Mononuclear cell (primary cell): ENCODE data around the gene XRCC5. TPM values are rescaled to one million over a fixed set of nuclear protein-coding genes. Genes with fewer than 3 reads are reported as not detected.

Source experiments
- H3K27me3 ChIP-seq: 2 replicates; pipeline ENCODE4 v1.6.0; 2011; ENCODE audit warnings: low read length, control low read depth; ENCODE audit not compliant: insufficient read depth
- H3K4me1 ChIP-seq: 2 replicates; pipeline ENCODE4 v1.5.1; 2011; ENCODE audit warnings: mild to moderate bottlenecking, low read length, control low read depth; ENCODE audit not compliant: insufficient read depth
- H3K4me3 ChIP-seq: 2 replicates; pipeline ENCODE4 v1.5.1; 2011; ENCODE audit warnings: mild to moderate bottlenecking, low read length, moderate library complexity
- H3K9me3 ChIP-seq: 2 replicates; pipeline ENCODE4 v1.5.1; 2011; ENCODE audit warnings: low read depth, mild to moderate bottlenecking, control low read depth, low read length
- total RNA-seq: library from RNA; depleted of rRNA; stranded (reverse); fragments of >200 nt; gene quantifications from one replicate; pipeline ENCODE4 v1.2.3, GENCODE V29; 2012

Gene XRCC5
- total RNA-seq, 1 donor, result 132 TPM

GRCh38 chr2:216179015-216179414 lies 69.9 kb downstream of the XRCC5 start:
- H3K4me1 ChIP-seq, result peaks cover 16% of the 10 kb centered on the region
- no peaks in the 10 kb centered on the region for H3K27me3 ChIP-seq
- H3K9me3 ChIP-seq, result no peaks in the 10 kb centered on the region
- H3K4me3 ChIP-seq, result no peak overlapping the region

- no peak overlapping the region for H3K4me3 ChIP-seq
- H3K9me3 ChIP-seq, result no peaks in the 10 kb centered on the region
- H3K27me3 ChIP-seq, result no peaks in the 10 kb centered on the region
- H3K4me1 ChIP-seq, result peaks cover 25% of the 10 kb centered on the region
Observed at GRCh38 chr2:216181351-216181750, 72.2 kb downstream of the XRCC5 start.

- H3K27me3 ChIP-seq, result no peaks in the 10 kb centered on the region
- no peak overlapping the region for H3K4me3 ChIP-seq
- H3K4me1 ChIP-seq, result peaks cover 25% of the 10 kb centered on the region
- no peaks in the 10 kb centered on the region for H3K9me3 ChIP-seq
Observed at GRCh38 chr2:216181953-216182461, 72.9 kb downstream of the XRCC5 start.

DNA sequence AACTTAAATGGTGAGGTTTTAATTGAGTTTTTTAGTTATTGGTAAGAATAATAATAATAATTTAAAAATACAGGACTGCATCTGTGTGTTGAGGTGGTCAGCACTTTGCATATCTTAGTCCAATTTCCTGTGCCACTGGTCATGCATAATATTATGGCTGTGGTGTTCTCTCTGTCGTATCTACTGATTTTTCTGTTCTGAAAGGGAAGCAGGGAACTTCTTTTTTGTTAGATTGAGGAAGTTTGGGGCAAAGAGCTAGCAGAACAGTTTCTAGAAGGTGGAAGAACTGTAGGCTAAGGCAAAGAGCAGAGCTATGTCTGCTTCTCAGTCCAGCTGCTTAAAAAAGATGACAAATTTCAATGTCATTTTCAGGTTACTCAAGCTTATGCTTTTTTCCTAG lies 74.3 kb downstream of the XRCC5 start:
- H3K27me3 ChIP-seq, result no peaks in the 10 kb centered on the region
- no peak overlapping the region for H3K4me3 ChIP-seq
- H3K4me1 ChIP-seq, result peaks cover 28% of the 10 kb centered on the region
- no peaks in the 10 kb centered on the region for H3K9me3 ChIP-seq

DNA sequence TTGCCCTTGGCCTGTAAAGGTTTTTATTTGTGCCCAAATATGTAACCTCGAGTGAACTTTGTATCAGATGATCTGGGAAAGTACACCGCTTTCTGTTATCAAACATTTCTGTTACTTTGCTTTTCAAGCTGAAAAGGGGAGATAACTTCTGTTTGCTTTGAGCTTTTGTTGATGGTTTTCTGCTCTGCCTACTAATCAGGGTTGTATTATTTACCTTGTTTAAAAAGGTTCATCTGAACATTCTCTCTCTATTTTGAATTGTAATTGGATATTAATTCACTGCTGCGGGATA lies 79.4 kb downstream of the XRCC5 start:
- Histone ChIP-seq H3K9me3 (no peaks in the 10 kb centered on the region), H3K4me1 (peaks cover 18% of the 10 kb centered on the region), H3K4me3 (no peak overlapping the region), H3K27me3 (no peaks in the 10 kb centered on the region)

DNA sequence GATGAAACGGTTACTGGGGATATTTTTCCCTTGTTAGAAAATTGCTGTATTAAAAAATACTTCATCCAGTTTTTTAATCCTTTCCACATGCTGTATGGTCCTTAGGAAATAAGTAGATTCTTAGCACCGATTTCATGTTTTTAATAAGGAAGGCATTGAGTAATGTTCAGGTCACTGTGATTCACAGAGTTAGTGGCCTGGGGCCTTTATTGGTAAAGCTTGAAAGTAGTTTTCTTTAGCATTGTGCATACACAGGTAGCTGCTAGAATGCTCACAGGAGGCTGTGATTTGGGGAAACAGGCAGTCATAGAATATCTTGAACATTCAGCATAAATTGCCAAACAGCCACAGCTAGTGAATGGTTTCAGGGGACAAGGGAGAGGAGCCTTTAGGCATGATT lies 79.8 kb downstream of the XRCC5 start:
- no peak overlapping the region for H3K4me3 ChIP-seq
- no peaks in the 10 kb centered on the region for H3K9me3 ChIP-seq
- H3K27me3 ChIP-seq, result no peaks in the 10 kb centered on the region
- H3K4me1 ChIP-seq, result peaks cover 13% of the 10 kb centered on the region

DNA sequence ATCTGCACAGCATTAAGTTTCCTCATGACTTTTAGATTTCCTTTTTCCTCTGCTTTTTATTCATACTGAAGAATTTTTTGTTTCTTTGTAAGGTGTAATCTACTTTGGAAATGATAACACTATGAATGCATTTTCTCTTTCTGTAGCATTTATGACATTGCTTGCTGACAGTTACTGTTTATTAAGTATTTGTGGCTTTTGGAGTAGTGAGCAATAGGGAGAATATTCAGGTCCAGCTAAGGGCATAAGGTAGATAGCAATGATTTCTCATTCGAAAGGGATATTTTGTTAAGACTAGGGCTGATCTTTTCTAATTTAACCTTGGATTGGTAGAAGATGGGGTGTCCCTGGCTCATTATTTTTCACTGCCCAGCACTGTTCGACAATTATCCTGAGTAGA lies 80.3 kb downstream of the XRCC5 start:
- Histone ChIP-seq H3K9me3 (no peaks in the 10 kb centered on the region), H3K4me1 (peaks cover 9% of the 10 kb centered on the region), H3K4me3 (no peak overlapping the region), H3K27me3 (no peaks in the 10 kb centered on the region)

- no peak overlapping the region for H3K4me3 ChIP-seq
- H3K4me1 ChIP-seq, result peaks cover 4% of the 10 kb centered on the region
- no peaks in the 10 kb centered on the region for H3K27me3 ChIP-seq
- no peaks in the 10 kb centered on the region for H3K9me3 ChIP-seq
Observed at GRCh38 chr2:216192181-216192580, 83.0 kb downstream of the XRCC5 start.

DNA sequence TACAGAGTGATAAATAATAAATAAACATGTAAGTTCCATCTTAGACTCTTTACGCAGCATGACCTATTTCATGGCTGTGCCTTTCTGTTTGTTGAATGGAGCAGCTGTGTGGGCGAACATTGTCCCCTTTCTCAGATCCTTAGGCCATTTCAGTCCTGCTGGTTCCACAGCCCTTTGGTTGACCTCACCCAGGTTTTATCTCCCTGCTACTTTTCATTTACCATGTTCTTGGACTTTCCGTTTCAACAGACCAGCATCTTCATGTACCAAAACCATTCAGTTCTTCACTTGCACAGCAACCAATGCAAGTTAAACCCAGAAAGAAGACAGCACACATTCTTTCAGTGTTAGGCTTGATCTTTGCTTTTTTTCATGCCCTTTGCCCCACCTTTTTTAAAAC lies 83.8 kb downstream of the XRCC5 start:
- Histone ChIP-seq H3K4me1 (peaks cover 1% of the 10 kb centered on the region), H3K4me3 (no peak overlapping the region), H3K27me3 (no peaks in the 10 kb centered on the region), H3K9me3 (no peaks in the 10 kb centered on the region)

DNA sequence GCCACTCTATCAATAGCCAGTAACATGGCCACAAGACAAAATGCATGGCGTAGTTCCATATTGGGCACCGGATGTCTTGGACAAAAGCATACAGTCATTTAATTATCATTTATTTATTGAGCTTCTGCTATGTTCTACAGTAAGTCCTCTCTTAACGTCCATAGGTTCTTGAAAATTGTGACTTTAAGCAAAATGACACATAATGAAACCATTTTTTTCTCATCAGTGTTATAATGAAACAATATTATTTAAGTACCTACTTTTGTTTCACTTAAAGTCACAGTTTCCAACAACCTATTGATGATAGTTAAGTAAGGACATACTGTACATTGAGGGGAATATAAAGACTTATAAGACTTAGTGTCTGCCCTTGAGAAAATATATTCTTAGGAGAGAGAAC lies 84.9 kb downstream of the XRCC5 start:
- Histone ChIP-seq H3K27me3 (no peaks in the 10 kb centered on the region), H3K4me1 (no peaks in the 10 kb centered on the region), H3K4me3 (no peak overlapping the region), H3K9me3 (no peaks in the 10 kb centered on the region)

- no peak overlapping the region for H3K4me3 ChIP-seq
- H3K4me1 ChIP-seq, result no peaks in the 10 kb centered on the region
- no peaks in the 10 kb centered on the region for H3K9me3 ChIP-seq
- H3K27me3 ChIP-seq, result no peaks in the 10 kb centered on the region
Observed at GRCh38 chr2:216194561-216194960, 85.4 kb downstream of the XRCC5 start.

- Histone ChIP-seq H3K4me3 (no peak overlapping the region), H3K4me1 (no peaks in the 10 kb centered on the region), H3K27me3 (no peaks in the 10 kb centered on the region), H3K9me3 (no peaks in the 10 kb centered on the region)
Observed at GRCh38 chr2:216195565-216196029, 86.4 kb downstream of the XRCC5 start.

DNA sequence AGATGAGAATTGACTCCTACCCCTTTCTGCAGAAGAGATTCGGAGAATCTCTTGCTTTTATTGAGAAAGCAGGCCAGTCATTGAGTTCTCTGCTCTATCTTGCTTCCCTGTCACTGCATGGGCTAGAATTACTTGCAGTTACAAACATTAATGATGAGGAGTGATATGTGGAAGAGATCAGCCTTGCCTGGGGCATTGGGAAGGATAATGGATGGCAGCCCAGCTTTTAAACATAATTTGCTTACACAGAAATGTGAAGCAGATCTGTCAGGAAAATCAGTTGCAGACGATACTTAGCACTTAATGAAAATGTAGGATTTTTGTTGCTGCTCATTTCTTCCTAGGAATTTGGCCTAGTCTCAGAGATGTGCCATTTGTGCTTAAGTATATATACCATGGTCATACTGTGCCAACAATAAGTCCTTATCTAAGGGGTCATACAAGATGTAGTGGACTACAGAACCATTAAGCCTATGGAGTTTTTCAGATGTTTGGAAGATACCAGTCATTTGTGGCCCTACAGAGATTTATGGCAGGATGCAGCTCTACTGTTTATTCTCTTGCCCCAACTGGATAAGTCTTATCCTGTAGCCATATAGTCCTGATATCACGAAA lies 92.7 kb downstream of the XRCC5 start:
- no peak overlapping the region for H3K4me3 ChIP-seq
- H3K9me3 ChIP-seq, result no peaks in the 10 kb centered on the region
- H3K27me3 ChIP-seq, result no peaks in the 10 kb centered on the region
- H3K4me1 ChIP-seq, result peaks cover 6% of the 10 kb centered on the region

DNA sequence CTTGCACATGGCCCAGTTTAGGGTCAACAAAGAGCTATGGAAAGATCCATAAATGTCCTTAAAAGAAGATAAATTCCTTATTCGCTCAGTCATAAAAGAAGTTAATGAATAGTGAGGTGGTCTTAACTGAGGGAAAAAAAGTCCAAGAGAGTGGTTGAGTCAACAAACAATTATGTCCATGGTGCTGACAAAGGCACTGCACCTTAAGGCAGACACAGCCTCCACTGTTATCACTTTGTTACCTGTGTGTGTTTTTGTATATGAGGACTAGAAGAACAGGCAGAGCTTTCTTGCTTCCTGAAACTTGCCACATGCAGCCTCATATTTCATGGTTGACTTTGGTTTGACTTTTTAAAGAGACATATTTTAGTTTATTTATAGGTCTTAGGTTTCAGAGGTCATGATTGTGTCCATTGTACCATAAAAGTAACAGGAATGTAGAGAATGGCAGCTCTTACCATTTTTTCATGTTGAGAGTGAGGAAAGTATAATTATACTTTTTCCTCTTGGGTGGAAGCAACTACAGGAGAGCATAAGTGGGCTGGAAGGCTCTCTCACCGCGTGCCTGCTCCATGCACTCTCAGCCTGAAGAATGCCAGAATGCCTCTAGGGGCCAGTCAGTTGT lies 93.6 kb downstream of the XRCC5 start:
- Histone ChIP-seq H3K27me3 (no peaks in the 10 kb centered on the region), H3K4me1 (peaks cover 6% of the 10 kb centered on the region), H3K4me3 (no peak overlapping the region), H3K9me3 (no peaks in the 10 kb centered on the region)

DNA sequence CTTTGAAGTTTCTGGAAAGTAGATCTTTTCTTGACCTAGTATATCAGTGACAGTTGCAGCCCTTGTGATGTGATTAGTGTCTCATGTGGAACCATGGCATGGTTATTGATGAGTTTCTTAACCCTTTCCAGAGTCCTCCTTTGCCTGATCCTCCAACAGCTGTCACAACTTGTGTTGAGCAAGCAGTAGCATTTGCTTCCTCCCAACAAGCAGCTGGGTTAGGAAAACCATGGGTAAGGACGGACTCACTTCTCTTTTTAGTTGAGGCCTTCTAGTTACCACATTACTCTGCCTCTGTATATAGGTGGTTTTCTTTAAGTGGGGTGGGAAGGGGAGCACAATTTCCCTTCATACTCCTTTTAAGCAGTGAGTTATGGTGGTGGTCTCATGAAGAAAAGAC lies 96.3 kb downstream of the XRCC5 start:
- no peaks in the 10 kb centered on the region for H3K27me3 ChIP-seq
- H3K4me1 ChIP-seq, result peaks cover 6% of the 10 kb centered on the region
- H3K9me3 ChIP-seq, result no peaks in the 10 kb centered on the region
- H3K4me3 ChIP-seq, result no peak overlapping the region

DNA sequence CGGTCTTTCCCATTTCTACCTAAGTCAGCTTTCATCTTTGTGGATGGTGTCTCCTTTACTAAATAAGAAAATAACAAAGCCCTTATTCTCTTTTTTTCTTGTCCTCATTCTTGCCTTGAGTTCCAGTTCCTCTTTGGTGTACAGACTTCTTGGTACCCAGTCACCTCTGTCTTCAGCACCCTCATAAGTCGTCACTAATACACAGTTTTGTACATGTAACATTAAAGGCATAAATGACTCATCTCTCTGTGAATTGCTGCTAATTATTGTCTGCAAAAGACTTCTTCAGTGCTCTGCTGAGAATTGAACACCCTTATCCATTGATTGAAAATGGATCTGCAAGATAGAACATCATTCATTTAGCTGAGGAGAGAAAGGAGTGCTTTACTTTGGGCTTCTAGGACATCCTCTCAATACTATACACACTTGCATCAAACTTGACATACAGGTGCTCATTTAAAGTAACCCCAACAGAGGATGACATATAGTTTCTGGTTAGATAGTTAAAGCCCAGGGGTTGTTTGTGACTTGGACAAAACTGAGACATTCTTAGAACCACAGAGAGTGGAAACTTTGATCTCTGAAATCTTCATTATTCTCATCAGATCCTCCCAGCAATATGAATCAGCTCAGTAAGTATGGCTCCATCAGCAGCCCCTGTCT lies 97.0 kb downstream of the XRCC5 start:
- H3K9me3 ChIP-seq, result no peaks in the 10 kb centered on the region
- H3K4me3 ChIP-seq, result no peak overlapping the region
- no peaks in the 10 kb centered on the region for H3K27me3 ChIP-seq
- H3K4me1 ChIP-seq, result peaks cover 6% of the 10 kb centered on the region
